Mammary epithelial cell (primary cell): ENCODE results near the gene CAPN11.
"Not testable (repeated sequence)": the region's sequence is repeated elsewhere in the genome, so short reads cannot be mapped to it uniquely, and the experiment has no call there.

Source experiments
- EZH2 ChIP-seq: IDR thresholded peaks from 2 replicates; pipeline ENCODE4 v1.6.1; 2012; ENCODE audit warnings: low read length, inconsistent platforms, borderline replicate concordance
- TF ChIP-seq, protein P1 (sequence below), 2 donors: IDR thresholded peaks in 1 of 2; conservative IDR thresholded peaks in 1 of 2; 2 replicates each; pipeline ENCODE4 v1.5.1; 2011 to 2012; ENCODE audit warnings: inconsistent platforms in 2 of 2, low read length in 2 of 2, mild to moderate bottlenecking in 2 of 2, control low read depth in 1 of 2, low read depth in 1 of 2; ENCODE audit not compliant: insufficient read depth in 1 of 2; ENCODE audit errors: extremely low read depth in 1 of 2

DNA sequence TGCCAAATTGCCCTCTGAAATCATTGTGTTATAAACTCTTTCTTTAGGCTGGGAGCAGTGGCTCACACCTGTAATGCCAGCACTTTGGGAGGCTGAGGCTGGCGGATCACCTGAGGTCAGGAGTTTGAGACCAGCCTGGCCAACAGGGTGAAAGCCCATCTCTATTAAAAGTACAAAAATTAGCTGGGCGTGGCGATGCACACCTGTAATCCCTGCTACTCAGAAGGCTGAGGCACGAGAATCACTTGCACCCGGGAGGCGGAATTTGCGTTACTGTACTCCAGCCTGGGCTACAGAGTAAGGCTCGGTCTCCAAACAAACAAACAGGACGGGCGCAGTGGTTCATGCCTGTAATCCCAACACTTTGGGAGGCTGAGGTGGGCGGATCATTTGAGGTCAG lies 37.7 kb downstream of the CAPN11 start:
- TF ChIP-seq, protein P1, sequence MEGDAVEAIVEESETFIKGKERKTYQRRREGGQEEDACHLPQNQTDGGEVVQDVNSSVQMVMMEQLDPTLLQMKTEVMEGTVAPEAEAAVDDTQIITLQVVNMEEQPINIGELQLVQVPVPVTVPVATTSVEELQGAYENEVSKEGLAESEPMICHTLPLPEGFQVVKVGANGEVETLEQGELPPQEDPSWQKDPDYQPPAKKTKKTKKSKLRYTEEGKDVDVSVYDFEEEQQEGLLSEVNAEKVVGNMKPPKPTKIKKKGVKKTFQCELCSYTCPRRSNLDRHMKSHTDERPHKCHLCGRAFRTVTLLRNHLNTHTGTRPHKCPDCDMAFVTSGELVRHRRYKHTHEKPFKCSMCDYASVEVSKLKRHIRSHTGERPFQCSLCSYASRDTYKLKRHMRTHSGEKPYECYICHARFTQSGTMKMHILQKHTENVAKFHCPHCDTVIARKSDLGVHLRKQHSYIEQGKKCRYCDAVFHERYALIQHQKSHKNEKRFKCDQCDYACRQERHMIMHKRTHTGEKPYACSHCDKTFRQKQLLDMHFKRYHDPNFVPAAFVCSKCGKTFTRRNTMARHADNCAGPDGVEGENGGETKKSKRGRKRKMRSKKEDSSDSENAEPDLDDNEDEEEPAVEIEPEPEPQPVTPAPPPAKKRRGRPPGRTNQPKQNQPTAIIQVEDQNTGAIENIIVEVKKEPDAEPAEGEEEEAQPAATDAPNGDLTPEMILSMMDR (conservative IDR thresholded peaks at IDR 0.05 in 1 of 2, IDR thresholded peaks at IDR 0.05 in 1 of 2; ENCODE audit: extremely low read depth in 1 of 2, insufficient read depth in 1 of 2, low read depth in 1 of 2, low read length in 2 of 2): not testable (repeated sequence)
- not testable (repeated sequence) for TF ChIP-seq EZH2
